SK-N-SH (cell line): ENCODE results near the gene CIC.

ENCODE experiments used
- CHD2 ChIP-seq: fragments of 150-350 bp; IDR thresholded peaks from 2 replicates; pipeline ENCODE4 v1.6.1; 2018; ENCODE audit warnings: low read length; ENCODE audit not compliant: partially characterized antibody
- EP300 ChIP-seq, 2 experiments: IDR thresholded peaks; 2 replicates each; pipeline versions ENCODE4 v1.4.0 to v1.6.1; 2012; ENCODE audit warnings: borderline replicate concordance in 1 of 2, low read depth in 1 of 2, low read length in 1 of 2
- RAD21 ChIP-seq: IDR thresholded peaks from 2 replicates; pipeline ENCODE4 v1.6.1; 2012; ENCODE audit warnings: mild to moderate bottlenecking, low read length
- RCOR1 ChIP-seq: fragments of 150-350 bp; IDR thresholded peaks from 2 replicates; pipeline ENCODE4 v1.6.1; 2017; ENCODE audit warnings: antibody characterized with exemption, low read length
- SMC3 ChIP-seq: IDR thresholded peaks from 2 replicates; pipeline ENCODE4 v1.6.1; 2012; ENCODE audit warnings: low read depth, low read length, improper control_type of control experiment
- TF ChIP-seq, protein P1 (sequence below): fragments of 200-600 bp; sonication (generic); IDR thresholded peaks from 2 replicates; pipeline ENCODE4 v1.6.1; 2017; ENCODE audit warnings: antibody characterized with exemption, mild to moderate bottlenecking, moderate library complexity
- TF ChIP-seq, protein P2 (sequence below): IDR thresholded peaks from 2 replicates; pipeline ENCODE4 v1.4.0; 2012; ENCODE audit warnings: low read depth, borderline replicate concordance
- TF ChIP-seq, protein P3 (sequence below): IDR thresholded peaks from 2 replicates; pipeline ENCODE4; 2012

DNA sequence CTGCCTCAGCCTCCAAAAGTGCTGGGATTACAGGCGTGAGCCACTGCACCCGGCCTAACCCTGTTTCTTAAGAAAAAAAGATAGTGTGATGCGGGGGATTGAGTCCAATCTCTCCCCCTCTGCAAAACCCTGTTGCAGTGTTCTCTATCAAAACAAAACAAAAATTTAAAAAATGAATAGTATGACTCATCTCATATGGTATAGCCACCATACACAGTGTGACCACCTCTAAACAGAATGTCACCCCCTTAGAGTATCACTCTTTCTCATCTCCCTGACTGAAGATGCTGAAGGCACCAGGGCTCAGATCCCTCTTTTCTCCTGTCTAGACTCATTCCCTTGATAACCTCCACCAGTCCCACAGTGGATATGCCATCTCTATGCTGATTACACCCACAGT is 7.3 kb upstream of the CIC start:
- TF ChIP-seq, protein P1, sequence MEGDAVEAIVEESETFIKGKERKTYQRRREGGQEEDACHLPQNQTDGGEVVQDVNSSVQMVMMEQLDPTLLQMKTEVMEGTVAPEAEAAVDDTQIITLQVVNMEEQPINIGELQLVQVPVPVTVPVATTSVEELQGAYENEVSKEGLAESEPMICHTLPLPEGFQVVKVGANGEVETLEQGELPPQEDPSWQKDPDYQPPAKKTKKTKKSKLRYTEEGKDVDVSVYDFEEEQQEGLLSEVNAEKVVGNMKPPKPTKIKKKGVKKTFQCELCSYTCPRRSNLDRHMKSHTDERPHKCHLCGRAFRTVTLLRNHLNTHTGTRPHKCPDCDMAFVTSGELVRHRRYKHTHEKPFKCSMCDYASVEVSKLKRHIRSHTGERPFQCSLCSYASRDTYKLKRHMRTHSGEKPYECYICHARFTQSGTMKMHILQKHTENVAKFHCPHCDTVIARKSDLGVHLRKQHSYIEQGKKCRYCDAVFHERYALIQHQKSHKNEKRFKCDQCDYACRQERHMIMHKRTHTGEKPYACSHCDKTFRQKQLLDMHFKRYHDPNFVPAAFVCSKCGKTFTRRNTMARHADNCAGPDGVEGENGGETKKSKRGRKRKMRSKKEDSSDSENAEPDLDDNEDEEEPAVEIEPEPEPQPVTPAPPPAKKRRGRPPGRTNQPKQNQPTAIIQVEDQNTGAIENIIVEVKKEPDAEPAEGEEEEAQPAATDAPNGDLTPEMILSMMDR = no peak
- TF ChIP-seq SMC3 (no peak), RAD21 (no peak), RCOR1 (no peak), CHD2 (no peak), EP300 (IDR thresholded peaks at IDR 0.05; ENCODE audit: borderline replicate concordance in 1 of 2, low read depth in 1 of 2, low read length in 1 of 2) (no peak)
- TF ChIP-seq, protein P2, sequence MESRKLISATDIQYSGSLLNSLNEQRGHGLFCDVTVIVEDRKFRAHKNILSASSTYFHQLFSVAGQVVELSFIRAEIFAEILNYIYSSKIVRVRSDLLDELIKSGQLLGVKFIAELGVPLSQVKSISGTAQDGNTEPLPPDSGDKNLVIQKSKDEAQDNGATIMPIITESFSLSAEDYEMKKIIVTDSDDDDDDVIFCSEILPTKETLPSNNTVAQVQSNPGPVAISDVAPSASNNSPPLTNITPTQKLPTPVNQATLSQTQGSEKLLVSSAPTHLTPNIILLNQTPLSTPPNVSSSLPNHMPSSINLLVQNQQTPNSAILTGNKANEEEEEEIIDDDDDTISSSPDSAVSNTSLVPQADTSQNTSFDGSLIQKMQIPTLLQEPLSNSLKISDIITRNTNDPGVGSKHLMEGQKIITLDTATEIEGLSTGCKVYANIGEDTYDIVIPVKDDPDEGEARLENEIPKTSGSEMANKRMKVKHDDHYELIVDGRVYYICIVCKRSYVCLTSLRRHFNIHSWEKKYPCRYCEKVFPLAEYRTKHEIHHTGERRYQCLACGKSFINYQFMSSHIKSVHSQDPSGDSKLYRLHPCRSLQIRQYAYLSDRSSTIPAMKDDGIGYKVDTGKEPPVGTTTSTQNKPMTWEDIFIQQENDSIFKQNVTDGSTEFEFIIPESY = no peak
- TF ChIP-seq, protein P3, sequence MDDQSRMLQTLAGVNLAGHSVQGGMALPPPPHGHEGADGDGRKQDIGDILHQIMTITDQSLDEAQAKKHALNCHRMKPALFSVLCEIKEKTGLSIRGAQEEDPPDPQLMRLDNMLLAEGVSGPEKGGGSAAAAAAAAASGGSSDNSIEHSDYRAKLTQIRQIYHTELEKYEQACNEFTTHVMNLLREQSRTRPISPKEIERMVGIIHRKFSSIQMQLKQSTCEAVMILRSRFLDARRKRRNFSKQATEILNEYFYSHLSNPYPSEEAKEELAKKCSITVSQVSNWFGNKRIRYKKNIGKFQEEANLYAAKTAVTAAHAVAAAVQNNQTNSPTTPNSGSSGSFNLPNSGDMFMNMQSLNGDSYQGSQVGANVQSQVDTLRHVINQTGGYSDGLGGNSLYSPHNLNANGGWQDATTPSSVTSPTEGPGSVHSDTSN = no peak
